ENCODE data around the gene IFTAP.

IFTAP gene

DNA sequence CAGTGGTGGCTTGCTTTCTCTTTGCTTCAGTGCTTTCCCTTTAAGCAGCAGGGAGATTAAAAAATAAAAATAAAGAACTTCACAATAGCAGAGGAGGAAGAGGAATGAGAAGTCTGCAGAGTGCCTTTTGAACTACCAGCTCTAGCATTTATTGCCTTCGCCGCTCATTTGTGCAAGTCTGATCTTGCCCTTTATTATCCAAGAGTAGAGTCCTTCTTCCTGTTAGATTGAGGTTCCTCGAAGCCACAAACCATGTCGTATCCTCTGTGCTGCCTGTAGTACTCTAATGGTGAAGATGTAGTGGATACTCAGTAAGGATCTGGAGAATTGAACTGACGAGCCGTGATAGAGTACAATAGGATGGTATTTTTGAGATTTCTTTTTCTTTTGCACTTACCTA, 105.0 kb downstream of the IFTAP start:
- Mint-ChIP-seq H3K4me3 (no peak overlapping the region), H3K9me3 (no peaks in the 10 kb centered on the region), H3K4me1 (ENCODE audit: low read depth) (no peaks in the 10 kb centered on the region), H3K27ac (no peak overlapping the region), H3K27me3 (ENCODE audit: low read depth) (peaks cover 21% of the 10 kb centered on the region), H3K36me3 (ENCODE audit: low read depth) (no peaks in the 10 kb centered on the region)

DNA sequence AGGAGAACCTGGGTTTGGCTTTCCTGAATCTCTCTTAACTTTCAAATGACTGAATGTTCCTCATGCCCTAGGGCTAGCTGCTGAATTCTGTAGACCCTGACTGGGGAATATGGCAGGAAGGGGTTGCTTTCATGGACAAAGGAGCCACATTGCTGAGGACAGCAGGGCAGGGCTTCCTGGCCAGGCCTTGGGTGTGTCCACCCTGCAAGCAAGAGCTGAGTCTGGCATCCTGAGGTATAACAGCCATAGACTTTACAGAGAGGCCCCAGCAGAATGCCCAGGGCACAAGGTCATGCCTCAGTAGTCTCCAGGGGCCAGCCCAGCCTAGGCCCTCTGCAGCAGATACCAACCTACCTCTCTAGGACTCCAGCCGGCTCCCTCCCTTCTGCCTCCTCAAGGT, 105.9 kb downstream of the IFTAP start:
- Mint-ChIP-seq H3K9me3 (no peaks in the 10 kb centered on the region), H3K4me3 (no peak overlapping the region), H3K27ac (no peak overlapping the region), H3K36me3 (ENCODE audit: low read depth) (no peaks in the 10 kb centered on the region), H3K4me1 (ENCODE audit: low read depth) (no peaks in the 10 kb centered on the region), H3K27me3 (ENCODE audit: low read depth) (peaks cover 21% of the 10 kb centered on the region)

DNA sequence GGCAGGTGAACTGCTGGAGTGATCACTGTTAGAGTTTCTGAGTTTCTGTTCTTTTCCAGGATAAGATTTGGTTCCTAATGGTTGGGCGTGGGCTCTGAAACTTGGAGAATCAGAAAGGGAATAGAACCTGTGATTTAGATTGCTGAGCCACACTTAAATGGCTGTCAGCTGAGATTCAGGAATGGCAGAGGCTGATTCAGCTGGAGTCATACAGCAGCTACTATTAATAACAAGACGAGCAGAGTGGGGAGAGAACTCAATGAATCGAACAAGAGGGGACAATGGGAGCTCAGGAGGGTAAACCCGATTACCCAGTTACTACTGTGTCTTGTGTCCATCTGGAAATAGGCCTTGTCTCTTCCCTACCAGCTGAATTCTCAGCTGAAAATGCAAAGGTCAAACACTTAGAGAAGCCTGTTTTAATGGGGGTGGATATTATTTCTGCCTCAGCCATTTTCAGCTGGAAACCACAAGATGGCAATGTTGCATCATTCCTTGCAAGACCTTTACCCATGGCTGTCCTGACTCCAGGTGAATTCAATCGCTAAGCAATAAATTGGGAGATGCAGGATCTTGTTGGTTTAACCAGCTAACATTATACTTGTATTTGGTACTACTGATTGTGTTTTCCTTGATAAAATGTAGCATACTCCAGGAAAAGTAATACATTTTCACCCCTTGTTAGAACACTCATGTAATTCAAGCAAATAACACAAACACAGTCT, 108.2 kb downstream of the IFTAP start:
- Mint-ChIP-seq H3K36me3 (ENCODE audit: low read depth) (no peaks in the 10 kb centered on the region), H3K9me3 (no peaks in the 10 kb centered on the region), H3K27ac (no peak overlapping the region), H3K4me3 (no peak overlapping the region), H3K4me1 (ENCODE audit: low read depth) (no peaks in the 10 kb centered on the region), H3K27me3 (ENCODE audit: low read depth) (peaks cover 20% of the 10 kb centered on the region)

DNA sequence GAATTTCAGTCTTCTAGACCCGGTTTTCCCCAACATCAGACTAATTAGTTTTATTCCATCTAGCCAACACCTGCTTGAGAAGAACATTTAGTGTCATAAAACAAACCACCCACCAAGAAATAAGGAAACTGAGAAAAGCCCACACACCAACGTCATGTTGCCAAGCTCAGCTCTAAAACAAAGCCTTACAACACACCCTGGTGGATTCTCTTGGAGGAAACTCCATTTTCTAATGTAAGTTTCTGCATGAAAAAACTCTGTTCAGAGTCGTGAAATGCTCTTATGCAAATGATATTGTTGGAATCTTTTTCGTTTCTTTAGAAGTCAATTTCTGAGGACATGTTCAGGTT, 108.7 kb downstream of the IFTAP start:
- Mint-ChIP-seq H3K9me3 (no peaks in the 10 kb centered on the region), H3K4me1 (ENCODE audit: low read depth) (no peaks in the 10 kb centered on the region), H3K27me3 (ENCODE audit: low read depth) (peaks cover 20% of the 10 kb centered on the region), H3K4me3 (no peak overlapping the region), H3K27ac (no peak overlapping the region), H3K36me3 (ENCODE audit: low read depth) (no peaks in the 10 kb centered on the region)
